ENCODE measurements around the gene CLASP1. TPM values are rescaled to one million over a fixed set of nuclear protein-coding genes. Genes with fewer than 3 reads are reported as not detected.

CLASP1 gene
- total and polyA plus RNA-seq, 2 experiments from 2014 or later = 16.6 to 56.3 TPM

GRCh38 chr2:121455446-121455845, 193.8 kb downstream of the CLASP1 start:
- no peak overlapping the region for H3K4me3 Mint-ChIP-seq
- Histone ChIP-seq H3F3A (replicated peaks; ENCODE audit: low read depth) (no peaks in the 10 kb centered on the region), H3K79me2 (replicated peaks; ENCODE audit: insufficient read depth) (no peaks in the 10 kb centered on the region), H3K36me3 (ENCODE audit: insufficient read depth) (no peaks in the 10 kb centered on the region; the same call in 1 of the 2 replicates), H3K4me2 (no peak overlapping the region), H3K27ac (ENCODE audit: low read depth) (no peak overlapping the region), H3K9me2 (ENCODE audit: insufficient read depth) (no peaks in the 10 kb centered on the region), H3K27me3 (ENCODE audit: insufficient read depth) (no peaks in the 10 kb centered on the region), H3K4me1 (ENCODE audit: insufficient read depth) (no peaks in the 10 kb centered on the region), H3K4me3 (no peak overlapping the region), H4K20me1 (replicated peaks; ENCODE audit: insufficient read depth) (peaks cover 3% of the 10 kb centered on the region; the same call in 1 of the 2 replicates), H2AFZ (no peak overlapping the region)
- H3K9me3 Mint-ChIP-seq = no peaks in the 10 kb centered on the region
- DNase-seq (ENCODE audit: low spot score) = no peak
- no peak for ATAC-seq
- no peak overlapping the region; the same call in 1 of the 2 replicates for H3K27ac Mint-ChIP-seq
- H3K36me3 Mint-ChIP-seq (ENCODE audit: low read depth) = peaks cover 15% of the 10 kb centered on the region; the same call in 2 of the 3 replicates
- TF ChIP-seq REST (IDR thresholded peaks at IDR 0.05; ENCODE audit: unreplicated experiment) (no peak), STAT1 (IDR thresholded peaks at IDR 0.05; ENCODE audit: unreplicated experiment) (no peak), CTCF (conservative IDR thresholded peaks at IDR 0.05; ENCODE audit: low read depth in 2 of 2) (no peak), ZNF114 (CRISPR knock-in tag; IDR thresholded peaks at IDR 0.05) (no peak), ZNF331 (CRISPR knock-in tag; IDR thresholded peaks at IDR 0.05; ENCODE audit: low read depth) (no peak), CREB1 (CRISPR knock-in tag; IDR thresholded peaks at IDR 0.05; ENCODE audit: low read depth) (no peak), EZH2phosphoT487 (IDR thresholded peaks at IDR 0.05; ENCODE audit: unreplicated experiment) (no peak), ZNF462 (CRISPR knock-in tag; IDR thresholded peaks at IDR 0.05) (no peak), JUNB (IDR thresholded peaks at IDR 0.05; ENCODE audit: unreplicated experiment) (no peak), ETS1 (IDR thresholded peaks at IDR 0.05) (no peak)
- H3K4me1 Mint-ChIP-seq = no peaks in the 10 kb centered on the region
- peaks cover 5% of the 10 kb centered on the region for H3K27me3 Mint-ChIP-seq (ENCODE audit: insufficient read depth, low read depth, poor library complexity)
